H1 (cell line): ENCODE measurements around the gene ESYT1. TPM values are rescaled to one million over a fixed set of nuclear protein-coding genes. Genes with fewer than 3 reads are reported as not detected.
A peak's percentile ranks its signal among the peaks of the same experiment; 100 is the strongest.

Experiments
- SIN3A ChIP-seq, 2 experiments: IDR thresholded peaks in 1 of 2; conservative IDR thresholded peaks in 1 of 2; 2 replicates each; pipeline ENCODE4 v1.6.1; 2011 to 2012; ENCODE audit warnings: low read length in 2 of 2, improper control_type of control experiment in 1 of 2, low read depth in 1 of 2, mild to moderate bottlenecking in 1 of 2
- polyA plus RNA-seq, 7 experiments: library from polyadenylated mRNA; depleted of rRNA in 3 of 7; stranded (reverse) in 5 of 7; unstranded in 2 of 7; fragments of >200 nt in 5 of 7; fragments of 200-250 nt in 2 of 7; gene quantifications; 1 replicate in 5 of 7; 2 replicates in 1 of 7; 4 replicates in 1 of 7; pipeline versions ENCODE4 v1.2.1 to v1.2.3, GENCODE V29; 2011 to 2013; ENCODE audit warnings: missing spikeins in 2 of 7, mixed read lengths in 2 of 7
- total RNA-seq: library from RNA; stranded (reverse); fragmentation: NEBNext Ultra II Directional; extraction: Animal tissue kit (Norgen Biotek cat#: 25700); gene quantifications from 2 replicates; pipeline ENCODE4 v1.2.1, GENCODE V29; 2021

ESYT1 gene
- total and polyA plus RNA-seq, 2 of the 8 experiments (the other 6 are each of a cell fraction or from before 2014, with no cell fraction given), result 86.9 to 165 TPM

DNA sequence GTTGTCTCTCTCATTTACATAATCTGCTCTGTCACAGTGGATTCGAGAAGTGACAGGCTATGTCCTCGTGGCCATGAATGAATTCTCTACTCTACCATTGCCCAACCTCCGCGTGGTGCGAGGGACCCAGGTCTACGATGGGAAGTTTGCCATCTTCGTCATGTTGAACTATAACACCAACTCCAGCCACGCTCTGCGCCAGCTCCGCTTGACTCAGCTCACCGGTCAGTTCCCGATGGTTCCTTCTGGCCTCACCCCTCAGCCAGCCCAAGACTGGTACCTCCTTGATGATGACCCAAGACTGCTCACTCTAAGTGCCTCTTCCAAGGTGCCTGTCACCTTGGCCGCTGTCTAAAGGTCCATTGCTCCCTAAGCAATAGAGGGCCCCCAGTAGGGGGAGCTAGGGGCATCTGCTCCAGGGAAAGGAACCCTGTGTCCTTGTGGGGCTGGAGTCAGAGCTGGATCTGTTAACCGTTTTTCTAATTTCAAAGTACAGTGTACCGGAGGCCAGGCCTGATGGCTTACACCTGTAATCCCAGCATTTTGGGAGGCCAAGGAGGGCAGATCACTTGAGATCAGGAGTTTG lies 43.0 kb upstream of the ESYT1 start (continued):
- 0 out of 4 replicates have a peak, but pooled peaks have one; percentile 31 to 70 for TF ChIP-seq SIN3A (conservative IDR thresholded peaks at IDR 0.05 in 1 of 2, IDR thresholded peaks at IDR 0.05 in 1 of 2; ENCODE audit: low read depth in 1 of 2, low read length in 2 of 2)
